H54 (cell line): Measurements from ENCODE around the gene RSRC1.

Experiments
- DNase-seq: peaks from one replicate; pipeline ENCODE4 v3.0.0; 2011; ENCODE audit warnings: low spot score, mixed read lengths; ENCODE audit not compliant: insufficient read length
- FAIRE-seq: peaks from 3 replicates; lab custom pipeline; 2011; peaks lifted over from hg19 to GRCh38; lab: Jason Lieb, UNC
- POLR2A ChIP-seq: IDR thresholded peaks from 2 replicates; pipeline ENCODE4 v1.6.1; 2011; ENCODE audit warnings: low read depth, mild to moderate bottlenecking, low read length

RSRC1 gene

GRCh38 chr3:158258619-158259018 is 148.7 kb downstream of the RSRC1 start:
- no peak for TF ChIP-seq POLR2A
- FAIRE-seq (no peak), DNase-seq (no peak)

GRCh38 chr3:158260392-158260791 is 150.5 kb downstream of the RSRC1 start:
- DNase-seq: no peak

GRCh38 chr3:158261371-158261991 is 151.6 kb downstream of the RSRC1 start:
- no peak for DNase-seq
- TF ChIP-seq POLR2A: no peak
- FAIRE-seq: no peak

More at GRCh38 chr3:158260392-158260791, 150.5 kb downstream of the RSRC1 start:
- TF ChIP-seq POLR2A: no peak
- FAIRE-seq: no peak

DNA sequence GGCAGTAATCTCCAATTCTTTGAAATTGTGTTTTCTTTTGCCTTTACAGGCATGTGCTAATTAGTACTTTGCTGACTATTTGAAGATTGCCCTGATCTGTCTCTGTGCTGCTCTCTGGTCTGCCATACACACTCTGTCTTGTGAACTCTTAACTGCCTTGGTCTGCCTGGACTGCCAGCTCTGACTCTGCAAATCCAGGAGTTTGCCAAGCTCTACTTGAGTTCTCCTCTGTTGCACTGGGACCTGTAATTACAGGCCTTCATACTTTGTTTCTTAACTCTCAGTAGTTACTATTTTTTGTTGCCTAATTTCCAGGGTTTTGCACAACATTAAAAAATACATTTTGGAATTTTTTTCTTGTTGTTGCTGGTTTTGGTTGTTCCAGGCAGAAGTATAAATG is 155.0 kb downstream of the RSRC1 start:
- no peak for DNase-seq
- FAIRE-seq: no peak
- TF ChIP-seq POLR2A: no peak

GRCh38 chr3:158267015-158267414 is 157.1 kb downstream of the RSRC1 start:
- TF ChIP-seq POLR2A: no peak
- DNase-seq (no peak), FAIRE-seq (no peak)

DNA sequence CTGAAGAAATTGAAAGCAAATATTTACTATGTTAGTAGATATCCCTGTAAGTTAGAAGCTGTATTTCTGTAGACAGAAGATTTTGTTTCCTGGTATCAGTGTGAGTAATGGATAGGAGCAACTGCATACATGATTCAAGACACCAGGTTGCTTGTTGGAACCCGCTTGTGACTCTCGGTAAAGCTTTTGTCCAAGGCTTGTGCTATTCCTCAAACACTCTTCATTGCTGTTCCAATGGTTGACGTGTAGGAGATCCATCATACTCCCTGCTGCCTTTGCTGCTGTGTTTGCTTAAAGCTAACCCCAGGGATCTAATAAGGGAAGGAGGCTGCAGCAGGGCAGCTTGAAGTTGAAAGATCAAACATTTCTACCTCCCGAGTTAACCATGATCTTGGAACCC is 160.1 kb downstream of the RSRC1 start:
- DNase-seq (no peak), FAIRE-seq (no peak)
- TF ChIP-seq POLR2A: no peak

DNA sequence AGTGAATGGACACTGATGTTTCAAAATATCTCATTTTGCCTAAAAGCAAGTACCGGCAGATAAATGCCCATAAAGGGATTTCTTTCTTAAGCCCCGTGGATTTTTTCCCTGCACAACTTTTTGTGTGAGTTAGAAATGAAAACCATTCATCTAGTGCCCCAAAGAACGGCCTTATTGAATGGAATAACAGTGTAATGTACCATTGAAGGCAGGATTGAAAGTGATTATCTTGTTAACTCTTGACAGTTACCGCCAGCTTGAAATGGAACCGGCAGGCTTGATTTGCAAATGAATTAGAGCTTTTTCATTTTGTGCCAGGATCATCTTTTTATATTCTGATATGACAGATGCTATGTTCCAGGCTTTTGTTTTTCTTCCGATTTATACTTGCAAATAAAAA is 162.2 kb downstream of the RSRC1 start:
- FAIRE-seq (no peak), DNase-seq (no peak)
- TF ChIP-seq POLR2A: no peak

DNA sequence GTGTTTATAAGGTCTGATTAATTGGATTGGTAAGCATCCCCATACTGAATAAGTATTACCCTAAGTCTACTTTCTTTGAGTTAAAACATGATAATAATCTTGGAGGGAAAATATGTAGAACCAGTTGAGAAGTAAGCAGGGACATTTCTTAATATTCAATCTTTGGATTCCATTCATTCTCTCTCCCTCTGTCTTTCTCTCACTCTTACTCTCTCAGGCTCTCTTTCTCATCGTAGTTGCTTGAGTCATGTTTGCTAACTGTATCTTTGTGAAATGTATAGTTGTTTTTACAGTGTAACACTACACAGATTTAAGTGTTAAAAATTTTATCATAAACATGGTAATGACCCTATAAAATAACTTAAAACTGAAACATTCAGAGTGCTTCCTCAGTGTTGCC is 163.8 kb downstream of the RSRC1 start:
- TF ChIP-seq POLR2A: no peak
- DNase-seq: no peak
- FAIRE-seq: no peak

DNA sequence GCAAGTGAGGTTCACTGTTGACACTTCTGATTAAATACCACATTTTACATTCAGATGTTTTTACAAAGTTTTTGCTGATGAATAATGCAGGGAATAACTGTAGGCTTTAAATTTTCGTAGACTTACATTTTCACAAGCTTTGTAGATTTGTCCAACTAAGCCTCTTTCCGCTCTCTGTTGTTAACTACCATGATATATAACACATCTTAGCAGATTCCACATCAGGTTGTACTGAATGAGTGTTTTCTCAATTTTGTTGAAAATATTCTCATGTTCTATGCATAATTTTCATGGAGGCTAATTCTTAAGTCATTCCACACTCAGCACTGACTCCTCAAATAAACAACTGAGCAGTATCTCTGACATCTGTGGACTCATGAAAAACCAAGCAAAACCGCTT is 168.3 kb downstream of the RSRC1 start:
- TF ChIP-seq POLR2A: no peak
- DNase-seq (no peak), FAIRE-seq (no peak)

DNA sequence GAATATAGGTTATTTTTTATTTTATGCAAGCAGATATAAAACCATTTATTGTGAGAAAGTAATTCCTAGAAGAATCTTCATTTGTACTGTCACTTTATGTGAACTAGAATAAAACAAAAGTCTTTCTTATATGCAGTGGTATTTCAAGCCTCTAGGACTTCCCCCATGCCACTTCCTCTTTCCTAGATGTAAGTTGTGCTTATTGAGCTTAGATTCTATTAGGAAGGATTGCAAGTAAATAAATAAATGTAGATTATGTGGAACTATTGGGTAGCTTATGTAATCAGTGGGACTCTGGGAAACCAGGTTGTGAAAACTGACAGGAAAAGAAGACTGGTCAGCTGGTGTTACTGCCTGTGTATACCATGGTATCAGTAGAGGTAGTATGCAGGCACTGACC is 169.7 kb downstream of the RSRC1 start:
- DNase-seq: no peak
- no peak for FAIRE-seq
- TF ChIP-seq POLR2A: no peak

DNA sequence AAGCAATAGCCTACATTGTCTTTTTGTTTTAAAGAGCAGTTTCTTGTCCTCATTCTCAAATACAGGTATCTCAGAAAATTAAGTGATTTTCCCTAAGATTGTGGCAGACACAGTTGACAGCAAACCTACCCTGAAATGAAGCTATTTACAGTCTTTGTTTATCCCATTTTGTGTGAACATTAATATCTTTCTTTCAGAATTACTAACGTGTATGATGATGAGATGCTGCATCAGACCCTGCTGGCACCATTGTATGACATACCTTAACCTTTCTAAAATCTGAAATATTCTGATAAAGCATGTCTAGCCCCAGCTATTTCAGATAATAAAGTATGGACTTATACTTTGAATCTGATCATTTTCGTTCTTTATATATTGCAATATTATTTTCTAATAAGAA is 185.9 kb downstream of the RSRC1 start:
- DNase-seq (no peak), FAIRE-seq (no peak)
- TF ChIP-seq POLR2A: no peak

GRCh38 chr3:158297940-158298339 is 188.1 kb downstream of the RSRC1 start:
- no peak for DNase-seq
- TF ChIP-seq POLR2A: no peak
- no peak for FAIRE-seq

DNA sequence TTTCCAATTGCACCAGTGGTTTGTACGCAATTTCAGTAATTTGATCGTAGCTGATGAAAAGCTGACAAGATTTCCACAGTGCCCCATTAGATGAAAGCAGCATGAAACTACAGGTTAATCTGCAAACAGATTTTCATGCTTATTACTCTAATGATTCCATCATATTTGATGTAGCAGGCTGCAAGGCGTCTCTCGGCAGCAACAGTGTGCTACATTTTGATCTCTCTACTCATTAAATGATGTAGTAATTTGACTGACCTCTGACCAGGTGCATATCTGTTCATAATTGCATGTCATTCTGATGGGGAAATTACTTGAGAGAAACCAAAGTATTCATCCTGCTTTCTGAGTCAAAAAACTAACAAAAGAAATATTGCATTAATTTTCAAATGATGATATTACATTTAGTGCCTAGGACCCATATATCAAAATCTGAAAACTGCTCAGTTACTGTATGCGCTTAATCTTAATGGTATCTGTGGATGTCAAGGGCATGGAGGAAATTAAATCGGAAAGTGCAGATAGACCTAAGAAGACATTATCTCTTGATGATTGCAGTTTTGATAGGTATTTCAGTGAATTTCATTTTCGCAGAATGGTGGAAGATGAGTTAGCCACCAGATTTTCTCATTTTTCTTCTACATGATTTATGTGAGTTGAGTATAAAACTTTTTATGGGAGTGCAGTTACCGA is 198.5 kb downstream of the RSRC1 start:
- DNase-seq (no peak), FAIRE-seq (no peak)
- TF ChIP-seq POLR2A: no peak

DNA sequence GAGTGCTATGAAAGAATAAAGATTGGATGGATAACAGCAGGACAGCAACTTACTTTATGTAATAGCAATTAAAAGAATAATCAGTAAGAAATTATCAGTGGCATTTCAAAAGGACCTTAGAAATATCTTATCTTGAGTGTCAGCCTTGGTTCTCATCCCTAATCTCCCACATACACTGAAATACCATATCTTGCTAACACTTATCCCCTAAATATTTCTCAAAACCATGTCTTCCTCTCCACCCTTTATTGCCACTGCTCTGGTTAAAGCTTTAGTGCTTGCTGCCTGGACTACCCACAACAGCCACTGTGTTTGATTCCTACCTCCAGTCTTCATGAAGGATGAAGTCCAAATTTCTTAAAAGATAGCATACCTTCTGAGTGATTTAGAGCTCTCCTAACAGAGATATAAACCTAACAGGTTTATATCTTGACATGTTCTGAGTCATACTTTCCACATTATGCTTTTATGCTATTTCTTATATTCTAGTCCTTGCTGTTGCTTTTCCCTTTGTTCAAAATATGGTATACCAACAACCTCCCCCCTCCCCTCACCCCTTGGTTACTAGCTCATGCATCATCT is 202.8 kb downstream of the RSRC1 start:
- DNase-seq (no peak), FAIRE-seq (no peak)
- TF ChIP-seq POLR2A: no peak
